Measurements from ENCODE around the gene OSBPL5. TPM values are rescaled to one million over a fixed set of nuclear protein-coding genes. Genes with fewer than 3 reads are reported as not detected.

Gene OSBPL5
- total and polyA plus RNA-seq, 9 of the 15 experiments (the other 6 are each of a cell fraction or from before 2014, with no cell fraction given) = 0.06 to 14.8 (median 3.2) TPM

DNA sequence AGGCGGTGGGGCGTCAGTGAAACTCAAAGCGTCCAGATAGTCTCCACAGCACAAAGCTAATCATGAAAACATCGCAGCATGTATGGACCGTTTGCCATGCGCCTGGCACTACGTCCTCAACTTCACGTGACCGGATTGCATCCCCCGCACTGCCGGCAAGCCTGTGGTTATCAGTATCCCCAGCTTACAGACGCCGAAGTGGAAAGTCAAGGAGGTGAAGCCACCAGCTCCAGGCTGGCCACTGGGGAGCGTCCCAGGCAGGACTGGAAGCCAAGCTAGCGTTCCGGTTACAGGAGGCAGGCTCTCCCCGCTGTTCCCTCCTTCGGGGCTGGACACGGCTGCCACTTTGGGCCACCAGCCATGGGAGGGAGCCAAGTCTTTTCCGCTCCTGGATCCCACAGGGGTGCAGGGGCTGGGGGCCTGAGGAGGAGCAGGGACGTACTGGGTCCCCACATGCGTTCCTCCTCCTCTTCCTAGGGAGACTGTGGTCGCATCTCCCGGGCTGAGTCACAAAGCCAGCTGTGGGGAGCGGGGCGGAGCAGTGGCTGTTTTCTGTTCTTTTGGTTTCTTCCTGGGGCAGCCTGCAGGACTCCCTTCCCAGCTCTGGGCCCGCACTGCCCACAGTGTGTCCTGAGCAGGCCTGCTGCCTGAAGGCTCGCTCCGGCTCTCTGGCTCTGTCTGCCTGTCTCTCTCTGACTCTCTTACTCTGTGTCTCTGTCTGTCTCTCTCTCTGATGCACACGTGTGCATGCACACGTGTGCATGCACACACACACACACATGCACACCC is 4.3 kb upstream of the OSBPL5 start (continued):
- TF ChIP-seq, protein P1, sequence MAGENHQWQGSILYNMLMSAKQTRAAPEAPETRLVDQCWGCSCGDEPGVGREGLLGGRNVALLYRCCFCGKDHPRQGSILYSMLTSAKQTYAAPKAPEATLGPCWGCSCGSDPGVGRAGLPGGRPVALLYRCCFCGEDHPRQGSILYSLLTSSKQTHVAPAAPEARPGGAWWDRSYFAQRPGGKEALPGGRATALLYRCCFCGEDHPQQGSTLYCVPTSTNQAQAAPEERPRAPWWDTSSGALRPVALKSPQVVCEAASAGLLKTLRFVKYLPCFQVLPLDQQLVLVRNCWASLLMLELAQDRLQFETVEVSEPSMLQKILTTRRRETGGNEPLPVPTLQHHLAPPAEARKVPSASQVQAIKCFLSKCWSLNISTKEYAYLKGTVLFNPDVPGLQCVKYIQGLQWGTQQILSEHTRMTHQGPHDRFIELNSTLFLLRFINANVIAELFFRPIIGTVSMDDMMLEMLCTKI (IDR thresholded peaks at IDR 0.05; ENCODE audit: partially characterized antibody) = no peak
- TF ChIP-seq ZC3H4 (CRISPR knock-in tag; IDR thresholded peaks at IDR 0.05; ENCODE audit: borderline replicate concordance) = no peak
- no peak for TF ChIP-seq ZNF143 (CRISPR knock-in tag; IDR thresholded peaks at IDR 0.05)
- TF ChIP-seq, protein P2, sequence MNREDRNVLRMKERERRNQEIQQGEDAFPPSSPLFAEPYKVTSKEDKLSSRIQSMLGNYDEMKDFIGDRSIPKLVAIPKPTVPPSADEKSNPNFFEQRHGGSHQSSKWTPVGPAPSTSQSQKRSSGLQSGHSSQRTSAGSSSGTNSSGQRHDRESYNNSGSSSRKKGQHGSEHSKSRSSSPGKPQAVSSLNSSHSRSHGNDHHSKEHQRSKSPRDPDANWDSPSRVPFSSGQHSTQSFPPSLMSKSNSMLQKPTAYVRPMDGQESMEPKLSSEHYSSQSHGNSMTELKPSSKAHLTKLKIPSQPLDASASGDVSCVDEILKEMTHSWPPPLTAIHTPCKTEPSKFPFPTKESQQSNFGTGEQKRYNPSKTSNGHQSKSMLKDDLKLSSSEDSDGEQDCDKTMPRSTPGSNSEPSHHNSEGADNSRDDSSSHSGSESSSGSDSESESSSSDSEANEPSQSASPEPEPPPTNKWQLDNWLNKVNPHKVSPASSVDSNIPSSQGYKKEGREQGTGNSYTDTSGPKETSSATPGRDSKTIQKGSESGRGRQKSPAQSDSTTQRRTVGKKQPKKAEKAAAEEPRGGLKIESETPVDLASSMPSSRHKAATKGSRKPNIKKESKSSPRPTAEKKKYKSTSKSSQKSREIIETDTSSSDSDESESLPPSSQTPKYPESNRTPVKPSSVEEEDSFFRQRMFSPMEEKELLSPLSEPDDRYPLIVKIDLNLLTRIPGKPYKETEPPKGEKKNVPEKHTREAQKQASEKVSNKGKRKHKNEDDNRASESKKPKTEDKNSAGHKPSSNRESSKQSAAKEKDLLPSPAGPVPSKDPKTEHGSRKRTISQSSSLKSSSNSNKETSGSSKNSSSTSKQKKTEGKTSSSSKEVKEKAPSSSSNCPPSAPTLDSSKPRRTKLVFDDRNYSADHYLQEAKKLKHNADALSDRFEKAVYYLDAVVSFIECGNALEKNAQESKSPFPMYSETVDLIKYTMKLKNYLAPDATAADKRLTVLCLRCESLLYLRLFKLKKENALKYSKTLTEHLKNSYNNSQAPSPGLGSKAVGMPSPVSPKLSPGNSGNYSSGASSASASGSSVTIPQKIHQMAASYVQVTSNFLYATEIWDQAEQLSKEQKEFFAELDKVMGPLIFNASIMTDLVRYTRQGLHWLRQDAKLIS (CRISPR knock-in tag; IDR thresholded peaks at IDR 0.05) = no peak
- TF ChIP-seq NUFIP1 (IDR thresholded peaks at IDR 0.05; ENCODE audit: partially characterized antibody) = no peak
- no peak for TF ChIP-seq EWSR1 (IDR thresholded peaks at IDR 0.05; ENCODE audit: borderline replicate concordance, low read depth, partially characterized antibody)
- TF ChIP-seq, protein P3, sequence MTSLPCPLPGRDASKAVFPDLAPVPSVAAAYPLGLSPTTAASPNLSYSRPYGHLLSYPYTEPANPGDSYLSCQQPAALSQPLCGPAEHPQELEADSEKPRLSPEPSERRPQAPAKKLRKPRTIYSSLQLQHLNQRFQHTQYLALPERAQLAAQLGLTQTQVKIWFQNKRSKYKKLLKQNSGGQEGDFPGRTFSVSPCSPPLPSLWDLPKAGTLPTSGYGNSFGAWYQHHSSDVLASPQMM (CRISPR knock-in tag; IDR thresholded peaks at IDR 0.05) = no peak
- TF ChIP-seq TAF7 (tag; IDR thresholded peaks at IDR 0.05) = no peak
- TF ChIP-seq, protein P4, sequence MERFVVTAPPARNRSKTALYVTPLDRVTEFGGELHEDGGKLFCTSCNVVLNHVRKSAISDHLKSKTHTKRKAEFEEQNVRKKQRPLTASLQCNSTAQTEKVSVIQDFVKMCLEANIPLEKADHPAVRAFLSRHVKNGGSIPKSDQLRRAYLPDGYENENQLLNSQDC (CRISPR knock-in tag; IDR thresholded peaks at IDR 0.05) = no peak
- TF ChIP-seq MYBL2 (IDR thresholded peaks at IDR 0.05; ENCODE audit: low read depth) = peak; percentile 30; the same call in 1 of the 2 replicates
- no peak for TF ChIP-seq MYBL2 (CRISPR knock-in tag; IDR thresholded peaks at IDR 0.05; ENCODE audit: borderline replicate concordance)
- no peak for TF ChIP-seq U2AF2 (optimal IDR thresholded peaks at IDR 0.05; ENCODE audit: low read depth, low read length)
- no peak for TF ChIP-seq RHOXF2B (CRISPR knock-in tag; conservative IDR thresholded peaks at IDR 0.05)
- TF ChIP-seq CBFA2T2 (conservative IDR thresholded peaks at IDR 0.05) = peak; percentile 92
- no peak for TF ChIP-seq ASH1L (IDR thresholded peaks at IDR 0.05; ENCODE audit: borderline replicate concordance, low read depth, partially characterized antibody)
- TF ChIP-seq, protein P5, sequence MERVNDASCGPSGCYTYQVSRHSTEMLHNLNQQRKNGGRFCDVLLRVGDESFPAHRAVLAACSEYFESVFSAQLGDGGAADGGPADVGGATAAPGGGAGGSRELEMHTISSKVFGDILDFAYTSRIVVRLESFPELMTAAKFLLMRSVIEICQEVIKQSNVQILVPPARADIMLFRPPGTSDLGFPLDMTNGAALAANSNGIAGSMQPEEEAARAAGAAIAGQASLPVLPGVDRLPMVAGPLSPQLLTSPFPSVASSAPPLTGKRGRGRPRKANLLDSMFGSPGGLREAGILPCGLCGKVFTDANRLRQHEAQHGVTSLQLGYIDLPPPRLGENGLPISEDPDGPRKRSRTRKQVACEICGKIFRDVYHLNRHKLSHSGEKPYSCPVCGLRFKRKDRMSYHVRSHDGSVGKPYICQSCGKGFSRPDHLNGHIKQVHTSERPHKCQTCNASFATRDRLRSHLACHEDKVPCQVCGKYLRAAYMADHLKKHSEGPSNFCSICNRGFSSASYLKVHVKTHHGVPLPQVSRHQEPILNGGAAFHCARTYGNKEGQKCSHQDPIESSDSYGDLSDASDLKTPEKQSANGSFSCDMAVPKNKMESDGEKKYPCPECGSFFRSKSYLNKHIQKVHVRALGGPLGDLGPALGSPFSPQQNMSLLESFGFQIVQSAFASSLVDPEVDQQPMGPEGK (CRISPR knock-in tag; IDR thresholded peaks at IDR 0.05; ENCODE audit: borderline replicate concordance) = no peak
- TF ChIP-seq CHCHD3 (CRISPR knock-in tag; IDR thresholded peaks at IDR 0.05) = no peak
- no peak for TF ChIP-seq ZNF76 (CRISPR knock-in tag; IDR thresholded peaks at IDR 0.05; ENCODE audit: borderline replicate concordance)
- no peak for TF ChIP-seq BMI1 (IDR thresholded peaks at IDR 0.05; ENCODE audit: low read length)
- no peak for TF ChIP-seq RBM14 (IDR thresholded peaks at IDR 0.05; ENCODE audit: borderline replicate concordance, insufficient read depth, low read depth, low read length)
